GM19193 (cell line): ENCODE data around the gene ANKRD34B.

ENCODE experiments used
- POLR2A ChIP-seq: IDR thresholded peaks from 4 replicates; pipeline ENCODE4 v1.6.1; 2011; ENCODE audit not compliant: insufficient read depth, insufficient read length; ENCODE audit errors: extremely low read depth

ANKRD34B gene

GRCh38 chr5:80509362-80509761 lies 60.7 kb downstream of the ANKRD34B start:
- TF ChIP-seq POLR2A, result no peak

- TF ChIP-seq POLR2A, result no peak
Observed at GRCh38 chr5:80508844-80509243, 61.2 kb downstream of the ANKRD34B start.

GRCh38 chr5:80507663-80508062 lies 62.4 kb downstream of the ANKRD34B start:
- TF ChIP-seq POLR2A, result no peak
